ENCODE results near the gene CDH15.

Gene CDH15

GRCh38 chr16:89200850-89201411 lies 29.4 kb downstream of the CDH15 start:
- no peak overlapping the region for H3K27ac ChIP-seq (ENCODE audit: low read depth, low read length)
- H3K4me1 ChIP-seq (ENCODE audit: control insufficient read depth in 1 of 2, insufficient read depth in 2 of 2, low read length in 2 of 2): peaks cover 9 to 14% of the 10 kb centered on the region in 2 donors
- H3K9ac ChIP-seq (ENCODE audit: low read depth in 1 of 2, low read length in 2 of 2): no peak overlapping the region
- no peaks in the 10 kb centered on the region for H3K9me3 ChIP-seq (ENCODE audit: control insufficient read depth in 1 of 2, low read length in 2 of 2)
- no peak overlapping the region for H3K4me3 ChIP-seq (ENCODE audit: low read depth in 1 of 2, low read length in 2 of 2)
- H3K36me3 ChIP-seq (ENCODE audit: control insufficient read depth in 1 of 2, insufficient read depth in 2 of 2, low read length in 2 of 2): no peaks in the 10 kb centered on the region
- H3K27me3 ChIP-seq (ENCODE audit: control insufficient read depth in 1 of 2, insufficient read depth in 2 of 2, low read length in 2 of 2): peaks cover 33 to 44% of the 10 kb centered on the region in 2 donors

DNA sequence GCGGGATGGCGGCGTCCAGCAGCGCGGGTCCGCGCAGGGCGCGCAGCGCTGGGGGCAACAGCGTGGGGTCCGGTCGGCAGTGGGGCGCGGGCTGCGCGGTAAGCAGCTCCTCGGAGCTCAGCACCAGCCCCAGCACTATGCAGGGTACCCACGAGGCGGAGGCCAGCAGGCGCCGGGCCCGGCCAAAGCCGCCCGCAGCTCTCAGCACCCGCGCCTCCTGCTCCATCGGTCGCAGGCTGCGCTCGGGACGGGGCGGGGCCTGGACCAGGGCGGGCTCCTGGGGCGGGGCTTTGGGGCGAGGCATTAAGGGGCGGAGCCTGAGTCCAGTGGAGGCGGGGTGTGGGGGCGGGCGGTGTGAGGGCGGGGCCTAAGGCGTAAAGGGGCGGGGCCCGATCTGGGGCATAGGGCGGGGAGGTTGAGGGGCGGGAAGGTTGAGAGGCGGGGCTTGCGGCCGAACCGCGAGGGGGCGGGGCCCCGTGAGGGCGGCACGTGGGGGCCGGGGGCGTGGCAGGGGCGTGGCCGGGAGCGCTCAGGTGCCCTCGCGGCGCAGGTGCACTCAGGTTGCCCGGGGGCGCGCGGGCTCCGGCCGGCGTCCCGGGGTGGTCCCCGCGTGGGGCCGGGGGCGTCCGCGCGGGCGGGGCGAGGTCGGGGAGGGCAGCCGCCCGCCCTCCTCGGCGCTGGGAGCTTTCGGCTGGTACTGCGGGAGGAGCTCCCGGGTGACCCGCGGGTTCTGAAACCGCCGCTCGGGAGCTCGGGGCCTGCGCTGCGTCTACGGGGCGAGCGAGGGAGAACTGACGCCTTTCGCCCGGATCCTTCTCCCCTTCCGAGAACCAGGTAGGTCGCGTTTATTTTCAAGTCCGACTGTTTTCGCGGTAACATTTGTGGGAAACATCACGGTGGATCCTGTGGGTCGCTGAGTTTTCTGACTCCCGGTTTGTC lies 30.2 kb downstream of the CDH15 start:
- no peaks in the 10 kb centered on the region for H3K36me3 ChIP-seq (ENCODE audit: control insufficient read depth in 1 of 2, insufficient read depth in 2 of 2, low read length in 2 of 2)
- H3K9me3 ChIP-seq (ENCODE audit: control insufficient read depth in 1 of 2, low read length in 2 of 2): no peaks in the 10 kb centered on the region
- H3K4me1 ChIP-seq (ENCODE audit: control insufficient read depth in 1 of 2, insufficient read depth in 2 of 2, low read length in 2 of 2): peaks cover 9 to 14% of the 10 kb centered on the region in 2 donors
- H3K4me3 ChIP-seq (ENCODE audit: low read depth in 1 of 2, low read length in 2 of 2): no peak overlapping the region
- H3K27me3 ChIP-seq (ENCODE audit: control insufficient read depth in 1 of 2, insufficient read depth in 2 of 2, low read length in 2 of 2): peaks cover 33 to 44% of the 10 kb centered on the region in 2 donors
- no peak overlapping the region for H3K27ac ChIP-seq (ENCODE audit: low read depth, low read length)
- no peak overlapping the region for H3K9ac ChIP-seq (ENCODE audit: low read depth in 1 of 2, low read length in 2 of 2)

DNA sequence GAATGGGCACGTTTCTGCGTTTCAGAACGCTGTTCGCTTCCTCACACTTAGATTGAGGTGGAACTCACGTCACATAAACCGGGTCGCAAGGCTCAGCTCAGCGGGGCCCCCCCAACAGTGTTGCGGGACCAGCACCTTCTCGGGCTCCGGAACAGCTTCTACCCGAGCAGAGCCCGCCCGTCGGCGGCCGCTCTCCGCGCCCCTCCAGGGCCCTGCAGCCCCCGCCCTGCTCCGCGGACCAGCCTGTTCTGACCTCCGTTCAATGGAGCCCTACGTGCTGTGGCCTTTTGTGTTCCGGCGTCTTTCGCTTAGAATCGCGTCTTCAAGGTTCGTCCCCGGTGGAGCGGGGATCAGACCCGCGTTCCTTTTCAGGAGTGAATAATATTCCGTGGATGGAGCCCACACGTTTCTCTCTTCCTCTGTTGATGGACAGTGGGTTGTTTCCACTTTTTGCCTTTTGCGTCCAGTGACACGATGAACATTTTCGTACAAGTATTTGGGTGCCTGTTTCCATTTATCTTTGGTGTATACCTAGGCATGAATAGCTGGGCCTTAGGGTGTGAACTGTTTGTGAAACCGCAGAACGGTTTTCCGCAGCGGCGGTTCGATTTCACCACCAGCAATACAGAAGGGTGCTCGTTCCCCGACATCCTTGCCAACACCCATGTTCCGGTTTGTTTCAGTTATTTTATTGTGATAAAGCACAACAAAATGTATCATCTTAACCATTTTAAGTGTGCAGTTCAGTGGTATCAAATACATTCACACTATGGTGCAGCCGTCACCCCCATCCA lies 31.1 kb downstream of the CDH15 start:
- Histone ChIP-seq H3K27ac (ENCODE audit: low read depth, low read length) (no peak overlapping the region), H3K27me3 (ENCODE audit: control insufficient read depth in 1 of 2, insufficient read depth in 2 of 2, low read length in 2 of 2) (peaks cover 33 to 44% of the 10 kb centered on the region in 2 donors), H3K36me3 (ENCODE audit: control insufficient read depth in 1 of 2, insufficient read depth in 2 of 2, low read length in 2 of 2) (no peaks in the 10 kb centered on the region), H3K4me1 (ENCODE audit: control insufficient read depth in 1 of 2, insufficient read depth in 2 of 2, low read length in 2 of 2) (peaks cover 9 to 14% of the 10 kb centered on the region in 2 donors), H3K9me3 (ENCODE audit: control insufficient read depth in 1 of 2, low read length in 2 of 2) (no peaks in the 10 kb centered on the region), H3K4me3 (ENCODE audit: low read depth in 1 of 2, low read length in 2 of 2) (no peak overlapping the region), H3K9ac (ENCODE audit: low read depth in 1 of 2, low read length in 2 of 2) (no peak overlapping the region)

DNA sequence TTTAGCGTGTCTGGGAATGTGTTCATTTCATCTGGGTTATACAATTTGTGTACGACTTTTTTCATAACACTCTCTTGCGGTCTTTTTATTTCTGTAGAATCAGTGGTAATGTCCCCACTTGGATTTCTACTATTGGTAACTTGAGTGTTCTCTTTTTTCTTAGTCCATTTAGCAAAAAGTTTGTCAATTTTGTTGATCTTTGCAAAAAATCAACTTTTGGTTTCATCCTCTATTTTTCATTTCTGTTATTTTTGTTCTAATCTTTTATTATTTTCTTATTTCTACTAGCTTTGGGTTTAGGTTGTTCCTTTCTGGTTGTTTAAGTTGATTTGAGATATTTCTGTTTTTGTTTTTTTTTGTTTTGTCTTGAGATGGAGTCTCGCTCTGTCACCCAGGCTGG lies 36.4 kb downstream of the CDH15 start:
- Histone ChIP-seq H3K36me3 (ENCODE audit: control insufficient read depth in 1 of 2, insufficient read depth in 2 of 2, low read length in 2 of 2) (no peaks in the 10 kb centered on the region), H3K9ac (ENCODE audit: low read depth in 1 of 2, low read length in 2 of 2) (no peak overlapping the region), H3K4me3 (ENCODE audit: low read depth in 1 of 2, low read length in 2 of 2) (no peak overlapping the region), H3K27ac (ENCODE audit: low read depth, low read length) (no peak overlapping the region), H3K9me3 (ENCODE audit: control insufficient read depth in 1 of 2, low read length in 2 of 2) (no peaks in the 10 kb centered on the region), H3K4me1 (ENCODE audit: control insufficient read depth in 1 of 2, insufficient read depth in 2 of 2, low read length in 2 of 2) (no peaks in the 10 kb centered on the region), H3K27me3 (ENCODE audit: control insufficient read depth in 1 of 2, insufficient read depth in 2 of 2, low read length in 2 of 2) (peaks cover 6 to 8% of the 10 kb centered on the region in 2 donors)

- Histone ChIP-seq H3K36me3 (ENCODE audit: control insufficient read depth in 1 of 2, insufficient read depth in 2 of 2, low read length in 2 of 2) (no peaks in the 10 kb centered on the region), H3K4me1 (ENCODE audit: control insufficient read depth in 1 of 2, insufficient read depth in 2 of 2, low read length in 2 of 2) (no peaks in the 10 kb centered on the region), H3K27ac (ENCODE audit: low read depth, low read length) (no peak overlapping the region), H3K4me3 (ENCODE audit: low read depth in 1 of 2, low read length in 2 of 2) (no peak overlapping the region), H3K9me3 (ENCODE audit: control insufficient read depth in 1 of 2, low read length in 2 of 2) (no peaks in the 10 kb centered on the region), H3K27me3 (ENCODE audit: control insufficient read depth in 1 of 2, insufficient read depth in 2 of 2, low read length in 2 of 2) (no peaks in the 10 kb centered on the region), H3K9ac (ENCODE audit: low read depth in 1 of 2, low read length in 2 of 2) (no peak overlapping the region)
Measured at GRCh38 chr16:89209522-89210044, 38.0 kb downstream of the CDH15 start.

- no peaks in the 10 kb centered on the region for H3K27me3 ChIP-seq (ENCODE audit: control insufficient read depth in 1 of 2, insufficient read depth in 2 of 2, low read length in 2 of 2)
- H3K9ac ChIP-seq (ENCODE audit: low read depth in 1 of 2, low read length in 2 of 2): no peak overlapping the region
- no peaks in the 10 kb centered on the region for H3K36me3 ChIP-seq (ENCODE audit: control insufficient read depth in 1 of 2, insufficient read depth in 2 of 2, low read length in 2 of 2)
- no peaks in the 10 kb centered on the region for H3K9me3 ChIP-seq (ENCODE audit: control insufficient read depth in 1 of 2, low read length in 2 of 2)
- no peak overlapping the region for H3K4me3 ChIP-seq (ENCODE audit: low read depth in 1 of 2, low read length in 2 of 2)
- no peaks in the 10 kb centered on the region for H3K4me1 ChIP-seq (ENCODE audit: control insufficient read depth in 1 of 2, insufficient read depth in 2 of 2, low read length in 2 of 2)
- H3K27ac ChIP-seq (ENCODE audit: low read depth, low read length): no peak overlapping the region
Measured at GRCh38 chr16:89210165-89210903, 38.8 kb downstream of the CDH15 start.

DNA sequence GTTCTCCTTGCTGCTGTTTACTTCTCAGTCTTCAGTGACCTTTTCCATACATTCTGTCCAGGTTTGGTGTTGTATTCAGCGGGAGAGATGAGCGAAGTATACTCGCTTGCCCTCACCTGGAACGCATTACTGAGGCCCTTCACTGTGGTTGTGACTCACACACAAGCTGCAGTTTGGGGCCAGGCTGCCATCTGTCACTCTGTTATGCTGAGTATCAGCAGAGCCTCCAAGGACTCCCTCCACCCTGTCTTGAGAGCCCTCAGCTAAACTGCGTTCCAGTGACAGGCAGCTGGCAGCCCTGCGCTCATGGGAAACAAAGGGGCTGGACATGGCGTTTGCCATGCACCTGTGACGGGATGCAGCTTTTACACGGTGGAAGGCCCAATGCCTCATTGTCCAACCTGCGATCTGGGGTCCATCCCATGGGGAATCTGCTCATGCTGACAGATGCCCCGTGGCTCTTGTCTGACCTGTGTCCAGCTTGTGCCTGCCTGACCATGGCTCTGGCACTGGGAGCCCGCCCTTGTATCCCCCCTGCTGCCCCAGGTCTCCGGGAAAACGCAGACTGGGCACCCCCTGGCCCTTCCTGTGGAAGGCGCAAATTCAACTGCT lies 39.5 kb downstream of the CDH15 start:
- no peak overlapping the region for H3K27ac ChIP-seq (ENCODE audit: low read depth, low read length)
- no peaks in the 10 kb centered on the region for H3K4me1 ChIP-seq (ENCODE audit: control insufficient read depth in 1 of 2, insufficient read depth in 2 of 2, low read length in 2 of 2)
- no peaks in the 10 kb centered on the region for H3K36me3 ChIP-seq (ENCODE audit: control insufficient read depth in 1 of 2, insufficient read depth in 2 of 2, low read length in 2 of 2)
- no peaks in the 10 kb centered on the region for H3K9me3 ChIP-seq (ENCODE audit: control insufficient read depth in 1 of 2, low read length in 2 of 2)
- H3K9ac ChIP-seq (ENCODE audit: low read depth in 1 of 2, low read length in 2 of 2): no peak overlapping the region
- no peak overlapping the region for H3K4me3 ChIP-seq (ENCODE audit: low read depth in 1 of 2, low read length in 2 of 2)
- H3K27me3 ChIP-seq (ENCODE audit: control insufficient read depth in 1 of 2, insufficient read depth in 2 of 2, low read length in 2 of 2): no peaks in the 10 kb centered on the region

- peak overlapping the region; percentile 70 to 91 for H3K4me3 ChIP-seq (ENCODE audit: low read depth in 1 of 2, low read length in 2 of 2)
- H3K4me1 ChIP-seq (ENCODE audit: control insufficient read depth in 1 of 2, insufficient read depth in 2 of 2, low read length in 2 of 2): peaks cover 7 to 14% of the 10 kb centered on the region in 2 donors
- no peaks in the 10 kb centered on the region for H3K27me3 ChIP-seq (ENCODE audit: control insufficient read depth in 1 of 2, insufficient read depth in 2 of 2, low read length in 2 of 2)
- H3K36me3 ChIP-seq (ENCODE audit: control insufficient read depth in 1 of 2, insufficient read depth in 2 of 2, low read length in 2 of 2): peaks cover 4 to 11% of the 10 kb centered on the region in 2 donors
- peak overlapping the region; percentile 97 for H3K27ac ChIP-seq (ENCODE audit: low read depth, low read length)
- no peaks in the 10 kb centered on the region for H3K9me3 ChIP-seq (ENCODE audit: control insufficient read depth in 1 of 2, low read length in 2 of 2)
- H3K9ac ChIP-seq (ENCODE audit: low read depth in 1 of 2, low read length in 2 of 2): peak overlapping the region; percentile 78 to 88
Measured at GRCh38 chr16:89216315-89217137, 45.0 kb downstream of the CDH15 start.

GRCh38 chr16:89217138-89217387 lies 45.5 kb downstream of the CDH15 start:
- H3K27me3 ChIP-seq (ENCODE audit: control insufficient read depth in 1 of 2, insufficient read depth in 2 of 2, low read length in 2 of 2): no peaks in the 10 kb centered on the region
- peak overlapping the region; percentile 97 for H3K27ac ChIP-seq (ENCODE audit: low read depth, low read length)
- peaks cover 7 to 14% of the 10 kb centered on the region in 2 donors for H3K4me1 ChIP-seq (ENCODE audit: control insufficient read depth in 1 of 2, insufficient read depth in 2 of 2, low read length in 2 of 2)
- peaks cover 9 to 16% of the 10 kb centered on the region in 2 donors for H3K36me3 ChIP-seq (ENCODE audit: control insufficient read depth in 1 of 2, insufficient read depth in 2 of 2, low read length in 2 of 2)
- H3K9ac ChIP-seq (ENCODE audit: low read depth in 1 of 2, low read length in 2 of 2): peak overlapping the region; percentile 78 to 88
- no peaks in the 10 kb centered on the region for H3K9me3 ChIP-seq (ENCODE audit: control insufficient read depth in 1 of 2, low read length in 2 of 2)
- H3K4me3 ChIP-seq (ENCODE audit: low read depth in 1 of 2, low read length in 2 of 2): peak overlapping the region; percentile 70 to 91

Measured in duodenal mucosa (tissue), 2 donors.